Measurements from ENCODE around the gene RANGRF.

DNA sequence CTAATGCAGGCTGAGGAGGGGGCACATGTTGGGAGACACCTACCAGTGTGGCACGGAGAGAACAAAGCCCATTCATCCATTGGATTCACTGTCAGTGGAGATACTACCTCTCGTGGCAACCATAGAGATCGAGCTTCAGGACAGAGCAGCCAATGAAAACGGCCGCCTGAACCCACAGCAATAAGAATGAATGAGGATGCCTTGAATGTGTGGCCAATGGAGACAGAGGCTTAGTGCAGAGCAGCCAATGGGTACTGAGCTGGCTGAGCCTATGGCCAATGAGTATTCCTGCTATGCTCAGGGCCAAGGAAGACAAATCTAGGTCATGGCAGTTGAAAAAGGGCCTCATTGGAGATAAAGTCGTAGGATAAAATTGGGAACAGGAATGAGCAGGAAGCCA lies 32.5 kb downstream of the RANGRF start:
- no peak for TF ChIP-seq POLR2A (IDR thresholded peaks at IDR 0.05)
- TF ChIP-seq, protein P1, sequence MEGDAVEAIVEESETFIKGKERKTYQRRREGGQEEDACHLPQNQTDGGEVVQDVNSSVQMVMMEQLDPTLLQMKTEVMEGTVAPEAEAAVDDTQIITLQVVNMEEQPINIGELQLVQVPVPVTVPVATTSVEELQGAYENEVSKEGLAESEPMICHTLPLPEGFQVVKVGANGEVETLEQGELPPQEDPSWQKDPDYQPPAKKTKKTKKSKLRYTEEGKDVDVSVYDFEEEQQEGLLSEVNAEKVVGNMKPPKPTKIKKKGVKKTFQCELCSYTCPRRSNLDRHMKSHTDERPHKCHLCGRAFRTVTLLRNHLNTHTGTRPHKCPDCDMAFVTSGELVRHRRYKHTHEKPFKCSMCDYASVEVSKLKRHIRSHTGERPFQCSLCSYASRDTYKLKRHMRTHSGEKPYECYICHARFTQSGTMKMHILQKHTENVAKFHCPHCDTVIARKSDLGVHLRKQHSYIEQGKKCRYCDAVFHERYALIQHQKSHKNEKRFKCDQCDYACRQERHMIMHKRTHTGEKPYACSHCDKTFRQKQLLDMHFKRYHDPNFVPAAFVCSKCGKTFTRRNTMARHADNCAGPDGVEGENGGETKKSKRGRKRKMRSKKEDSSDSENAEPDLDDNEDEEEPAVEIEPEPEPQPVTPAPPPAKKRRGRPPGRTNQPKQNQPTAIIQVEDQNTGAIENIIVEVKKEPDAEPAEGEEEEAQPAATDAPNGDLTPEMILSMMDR (IDR thresholded peaks at IDR 0.05) = no peak
